HL-60 (cell line): ENCODE measurements around the gene HRAS.
A peak's percentile ranks its signal among the peaks of the same experiment; 100 is the strongest.

Experiments
- DNase-seq, 2 experiments: peaks; one replicate each; pipeline ENCODE4 v3.0.0-alpha.2; 2010 to 2020; ENCODE audit warnings: low read depth in 1 of 2, low spot score in 1 of 2
- H3K27ac ChIP-seq: fragments of 250-450 bp; sonication (Bioruptor Pico); replicated peaks from 2 replicates; pipeline ENCODE4 v1.5.1; 2020; ENCODE audit warnings: mild to moderate bottlenecking, moderate library complexity
- H3K27me3 ChIP-seq: fragments of 250-450 bp; sonication (Bioruptor Pico); 2 replicates; pipeline ENCODE4 v1.5.1; 2021; ENCODE audit warnings: mild to moderate bottlenecking, moderate library complexity; ENCODE audit not compliant: insufficient read depth, poor library complexity, severe bottlenecking
- H3K4me3 ChIP-seq: replicated peaks from 2 replicates; pipeline ENCODE4 v1.5.1; 2011; ENCODE audit warnings: mild to moderate bottlenecking, control low read depth, low read length; ENCODE audit not compliant: insufficient read depth
- CTCF ChIP-seq: IDR thresholded peaks from one replicate; pipeline ENCODE4 v1.5.1; 2011; ENCODE audit warnings: low read length, control low read depth, inconsistent platforms; ENCODE audit not compliant: insufficient read depth
- GABPA ChIP-seq: IDR thresholded peaks from 2 replicates; pipeline ENCODE4 v1.6.1; 2012; ENCODE audit warnings: low read depth
- POLR2AphosphoS5 ChIP-seq: IDR thresholded peaks from 2 replicates; pipeline ENCODE4 v1.6.1; 2012; ENCODE audit warnings: low read depth
- REST ChIP-seq: IDR thresholded peaks from 2 replicates; pipeline ENCODE4 v1.6.1; 2012; ENCODE audit warnings: low read depth; ENCODE audit not compliant: insufficient replicate concordance
- SPI1 ChIP-seq: IDR thresholded peaks from 2 replicates; pipeline ENCODE4 v1.6.1; 2012; ENCODE audit warnings: low read depth, mild to moderate bottlenecking, borderline replicate concordance

Gene HRAS

GRCh38 chr11:563066-563811 lies 27.9 kb upstream of the HRAS start:
- no peak overlapping the region for H3K27ac ChIP-seq
- no peak for DNase-seq

GRCh38 chr11:562046-562645 lies 26.8 kb upstream of the HRAS start:
- peaks cover 12% of the 10 kb centered on the region for H3K27me3 ChIP-seq
- H3K4me3 ChIP-seq = peak overlapping the region; percentile 72
- DNase-seq = no peak
- no peak for TF ChIP-seq SPI1
- no peak for TF ChIP-seq GABPA
- no peak for TF ChIP-seq POLR2AphosphoS5
- no peak for TF ChIP-seq CTCF
- TF ChIP-seq REST = no peak
- no peak overlapping the region for H3K27ac ChIP-seq

More at GRCh38 chr11:563066-563811, 27.9 kb upstream of the HRAS start:
- TF ChIP-seq GABPA (no peak), SPI1 (no peak)
- Histone ChIP-seq H3K27me3 (peaks cover 1% of the 10 kb centered on the region), H3K4me3 (no peak overlapping the region)

GRCh38 chr11:561148-562003 lies 26.0 kb upstream of the HRAS start:
- no peak for TF ChIP-seq POLR2AphosphoS5
- no peak for TF ChIP-seq SPI1
- TF ChIP-seq GABPA = no peak
- TF ChIP-seq CTCF = no peak
- TF ChIP-seq REST = no peak
- Histone ChIP-seq H3K27ac (no peak overlapping the region), H3K4me3 (peak overlapping the region; percentile 72), H3K27me3 (peaks cover 20% of the 10 kb centered on the region)
- peak; percentile 58 to 78 for DNase-seq
